Parathyroid adenoma (tissue), 2 donors: Measurements from ENCODE around the gene CCDC12.

Experiments used
- H2AFZ ChIP-seq: fragments of 300-600 bp; sonication (generic); one replicate; pipeline ENCODE4 v1.7.0; 2017; ENCODE audit warnings: antibody characterized with exemption, mild to moderate bottlenecking
- H3K27ac ChIP-seq: fragments of 300-600 bp; sonication (generic); one replicate; pipeline ENCODE4 v1.7.0; 2017
- H3K27me3 ChIP-seq: fragments of 300-600 bp; sonication (generic); one replicate; pipeline ENCODE4 v1.7.0; 2017; ENCODE audit warnings: low read length; ENCODE audit not compliant: control insufficient read depth, insufficient read depth
- H3K36me3 ChIP-seq: fragments of 300-600 bp; sonication (generic); one replicate; pipeline ENCODE4 v1.7.0; 2017; ENCODE audit warnings: low read length; ENCODE audit not compliant: control insufficient read depth, insufficient read depth
- H3K4me1 ChIP-seq: fragments of 300-600 bp; sonication (generic); one replicate; pipeline ENCODE4 v1.7.0; 2017; ENCODE audit warnings: control low read depth
- H3K4me2 ChIP-seq: fragments of 300-600 bp; sonication (generic); one replicate; pipeline ENCODE4 v1.7.0; 2017; ENCODE audit warnings: low read length
- H3K4me3 ChIP-seq: fragments of 300-600 bp; sonication (generic); one replicate; pipeline ENCODE4 v1.7.0; 2017; ENCODE audit warnings: low read depth, low read length
- H3K79me2 ChIP-seq: fragments of 300-600 bp; sonication (generic); one replicate; pipeline ENCODE4 v1.7.0; 2017; ENCODE audit warnings: control low read depth
- H3K9ac ChIP-seq: fragments of 300-600 bp; sonication (generic); one replicate; pipeline ENCODE4 v1.7.0; 2017; ENCODE audit warnings: mild to moderate bottlenecking
- H3K9me3 ChIP-seq: fragments of 300-600 bp; sonication (generic); one replicate; pipeline ENCODE4 v1.7.0; 2017; ENCODE audit warnings: low read length; ENCODE audit not compliant: control insufficient read depth
- TF ChIP-seq, protein P1 (sequence below): fragments of 300-600 bp; sonication (generic); IDR thresholded peaks from one replicate; pipeline ENCODE4 v1.7.0; 2017; ENCODE audit warnings: antibody characterized with exemption, mild to moderate bottlenecking
- donor health status: primary hyperparathyroidism.

CCDC12 gene

DNA sequence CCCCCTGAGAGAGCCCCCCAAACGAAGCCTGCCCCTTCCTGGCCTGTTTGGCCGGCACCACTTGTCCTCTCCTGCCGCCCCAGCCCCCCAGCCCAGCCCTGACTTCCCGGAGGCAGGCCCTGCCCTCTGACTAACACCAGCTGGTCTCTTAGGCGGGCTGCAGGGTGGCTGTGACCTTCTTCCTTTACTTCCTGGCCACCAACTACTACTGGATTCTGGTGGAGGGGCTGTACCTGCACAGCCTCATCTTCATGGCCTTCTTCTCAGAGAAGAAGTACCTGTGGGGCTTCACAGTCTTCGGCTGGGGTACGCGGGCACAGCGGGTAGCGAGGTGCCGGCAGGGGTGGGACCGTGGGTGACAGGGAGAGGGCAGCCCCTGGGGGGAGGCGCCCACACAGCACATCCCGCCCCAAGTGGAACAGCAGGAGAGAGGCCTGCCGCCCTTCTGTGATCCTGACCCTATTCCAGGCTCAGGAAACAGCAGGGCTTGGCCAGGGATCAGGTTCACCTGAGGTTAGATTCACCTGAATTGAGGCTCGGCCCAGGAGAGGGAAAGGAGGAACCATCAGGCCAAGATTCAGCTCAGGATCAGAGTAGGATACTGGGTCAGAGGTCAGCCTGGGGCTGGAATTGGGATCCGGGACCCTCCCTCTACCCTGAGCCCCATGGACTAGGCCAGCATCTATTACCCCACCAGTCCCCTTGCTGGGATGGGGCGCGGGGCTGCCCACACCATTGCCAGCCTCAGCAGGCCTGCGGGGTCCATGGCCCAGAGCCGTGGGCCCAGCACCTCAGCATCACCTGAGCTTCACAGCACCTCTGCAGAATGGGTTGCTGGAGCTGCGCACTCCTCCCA lies 77.2 kb downstream of the CCDC12 start:
- TF ChIP-seq, protein P1, sequence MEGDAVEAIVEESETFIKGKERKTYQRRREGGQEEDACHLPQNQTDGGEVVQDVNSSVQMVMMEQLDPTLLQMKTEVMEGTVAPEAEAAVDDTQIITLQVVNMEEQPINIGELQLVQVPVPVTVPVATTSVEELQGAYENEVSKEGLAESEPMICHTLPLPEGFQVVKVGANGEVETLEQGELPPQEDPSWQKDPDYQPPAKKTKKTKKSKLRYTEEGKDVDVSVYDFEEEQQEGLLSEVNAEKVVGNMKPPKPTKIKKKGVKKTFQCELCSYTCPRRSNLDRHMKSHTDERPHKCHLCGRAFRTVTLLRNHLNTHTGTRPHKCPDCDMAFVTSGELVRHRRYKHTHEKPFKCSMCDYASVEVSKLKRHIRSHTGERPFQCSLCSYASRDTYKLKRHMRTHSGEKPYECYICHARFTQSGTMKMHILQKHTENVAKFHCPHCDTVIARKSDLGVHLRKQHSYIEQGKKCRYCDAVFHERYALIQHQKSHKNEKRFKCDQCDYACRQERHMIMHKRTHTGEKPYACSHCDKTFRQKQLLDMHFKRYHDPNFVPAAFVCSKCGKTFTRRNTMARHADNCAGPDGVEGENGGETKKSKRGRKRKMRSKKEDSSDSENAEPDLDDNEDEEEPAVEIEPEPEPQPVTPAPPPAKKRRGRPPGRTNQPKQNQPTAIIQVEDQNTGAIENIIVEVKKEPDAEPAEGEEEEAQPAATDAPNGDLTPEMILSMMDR: no peak
- Histone ChIP-seq H3K27ac (no peak overlapping the region), H2AFZ (no peak overlapping the region), H3K4me3 (no peak overlapping the region), H3K79me2 (no peaks in the 10 kb centered on the region), H3K36me3 (no peaks in the 10 kb centered on the region), H3K9me3 (no peaks in the 10 kb centered on the region), H3K9ac (no peak overlapping the region), H3K4me2 (no peak overlapping the region), H3K27me3 (no peaks in the 10 kb centered on the region), H3K4me1 (no peaks in the 10 kb centered on the region)

DNA sequence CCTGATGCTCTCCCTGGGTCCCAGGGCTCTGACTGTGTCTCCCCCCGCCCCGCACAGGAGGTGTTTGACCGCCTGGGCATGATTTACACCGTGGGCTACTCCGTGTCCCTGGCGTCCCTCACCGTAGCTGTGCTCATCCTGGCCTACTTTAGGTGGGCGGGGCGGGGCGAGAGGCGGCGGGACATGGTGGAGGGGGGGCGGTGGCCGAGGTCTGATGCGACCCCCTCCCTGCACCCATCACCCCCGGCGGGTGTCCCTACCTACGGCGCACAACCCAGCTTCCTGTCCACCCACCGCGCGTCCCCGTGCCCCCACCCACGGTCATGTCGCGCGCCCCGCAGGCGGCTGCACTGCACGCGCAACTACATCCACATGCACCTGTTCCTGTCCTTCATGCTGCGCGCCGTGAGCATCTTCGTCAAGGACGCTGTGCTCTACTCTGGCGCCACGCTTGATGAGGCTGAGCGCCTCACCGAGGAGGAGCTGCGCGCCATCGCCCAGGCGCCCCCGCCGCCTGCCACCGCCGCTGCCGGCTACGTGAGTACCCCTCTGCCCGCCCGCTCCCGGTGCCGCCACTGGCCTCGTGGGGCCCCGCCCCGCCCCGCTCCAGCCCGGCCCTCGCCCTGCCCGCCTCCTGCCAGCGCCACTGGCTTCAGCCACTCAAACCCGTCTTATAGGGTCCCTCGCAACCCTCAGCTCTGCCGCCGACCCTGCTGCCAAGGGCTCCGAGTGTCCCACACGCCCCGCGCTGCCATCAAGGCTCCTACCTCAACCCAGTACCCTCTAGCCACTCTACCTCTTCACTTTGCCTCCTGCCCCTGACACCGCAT lies 78.0 kb downstream of the CCDC12 start:
- TF ChIP-seq, protein P1: no peak
- Histone ChIP-seq H3K79me2 (no peaks in the 10 kb centered on the region), H3K4me1 (no peaks in the 10 kb centered on the region), H3K9me3 (no peaks in the 10 kb centered on the region), H3K27ac (no peak overlapping the region), H3K27me3 (no peaks in the 10 kb centered on the region), H3K9ac (no peak overlapping the region), H3K4me2 (no peak overlapping the region), H3K36me3 (no peaks in the 10 kb centered on the region), H2AFZ (peak overlapping the region; percentile 23), H3K4me3 (no peak overlapping the region)

DNA sequence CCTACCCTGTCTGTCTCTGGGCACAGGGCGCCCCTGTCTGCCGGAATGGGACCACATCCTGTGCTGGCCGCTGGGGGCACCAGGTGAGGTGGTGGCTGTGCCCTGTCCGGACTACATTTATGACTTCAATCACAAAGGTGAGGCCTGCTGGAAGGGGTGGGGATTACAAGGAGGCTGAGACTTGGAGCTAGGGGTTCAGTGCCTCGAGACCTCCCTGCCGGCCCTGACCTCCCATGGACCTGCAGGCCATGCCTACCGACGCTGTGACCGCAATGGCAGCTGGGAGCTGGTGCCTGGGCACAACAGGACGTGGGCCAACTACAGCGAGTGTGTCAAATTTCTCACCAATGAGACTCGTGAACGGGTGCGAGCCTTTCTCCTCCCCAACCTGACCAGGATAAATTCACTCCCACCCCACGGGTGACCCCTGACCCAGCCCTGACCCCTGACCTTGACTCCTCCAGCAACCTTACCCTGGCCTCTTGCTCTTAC lies 78.7 kb downstream of the CCDC12 start:
- H3K27ac ChIP-seq: no peak overlapping the region
- no peaks in the 10 kb centered on the region for H3K9me3 ChIP-seq
- peaks cover under 1% of the 10 kb centered on the region for H3K4me1 ChIP-seq
- no peak overlapping the region for H3K4me2 ChIP-seq
- no peak overlapping the region for H3K9ac ChIP-seq
- TF ChIP-seq, protein P1: peak; percentile 10
- no peaks in the 10 kb centered on the region for H3K79me2 ChIP-seq
- H2AFZ ChIP-seq: no peak overlapping the region
- H3K27me3 ChIP-seq: no peaks in the 10 kb centered on the region
- no peaks in the 10 kb centered on the region for H3K36me3 ChIP-seq
- H3K4me3 ChIP-seq: no peak overlapping the region

DNA sequence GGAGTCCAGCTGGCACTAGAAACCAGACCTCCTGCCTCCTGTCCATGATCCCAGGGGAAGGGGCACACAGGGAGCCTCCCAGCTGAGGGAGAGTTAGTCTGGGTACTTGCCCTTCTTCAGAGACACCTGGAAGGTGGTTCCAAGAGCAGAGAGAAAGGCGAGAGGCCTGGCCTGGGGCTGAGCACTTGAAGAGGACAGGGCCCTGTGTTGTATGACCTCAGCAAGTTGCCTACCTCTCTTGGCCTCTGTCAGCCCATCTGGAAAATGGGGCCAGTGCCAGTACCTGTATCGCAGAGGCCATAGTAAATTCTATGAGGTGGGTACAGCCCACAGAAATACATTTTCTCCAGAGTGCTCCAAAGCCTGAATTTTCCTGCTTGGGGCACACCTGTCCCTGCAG lies 79.5 kb downstream of the CCDC12 start:
- Histone ChIP-seq H3K27me3 (no peaks in the 10 kb centered on the region), H3K9ac (no peak overlapping the region), H3K4me1 (peaks cover 3% of the 10 kb centered on the region), H3K4me2 (no peak overlapping the region), H3K79me2 (no peaks in the 10 kb centered on the region), H2AFZ (no peak overlapping the region), H3K36me3 (no peaks in the 10 kb centered on the region), H3K9me3 (no peaks in the 10 kb centered on the region), H3K4me3 (no peak overlapping the region), H3K27ac (no peak overlapping the region)
- TF ChIP-seq, protein P1: no peak
